K562 (cell line): Measurements from ENCODE around the gene MRPL19. TPM values are rescaled to one million over a fixed set of nuclear protein-coding genes. Genes with fewer than 3 reads are reported as not detected.

ENCODE experiments used
- DACH1 ChIP-seq: fragments of 450-650 bp; IDR thresholded peaks from 2 replicates; pipeline ENCODE4 v1.6.1; 2018; ENCODE audit not compliant: partially characterized antibody
- ESRRB ChIP-seq: fragments of 250-450 bp; sonication (Bioruptor Pico); IDR thresholded peaks from 2 replicates; pipeline ENCODE4 v1.5.0; 2020; ENCODE audit warnings: mild to moderate bottlenecking, moderate library complexity, borderline replicate concordance
- RUNX1 ChIP-seq: sonication (generic); IDR thresholded peaks from 2 replicates; pipeline ENCODE4 v1.6.1; 2016; ENCODE audit warnings: antibody characterized with exemption, low read depth
- SIRT6 ChIP-seq: IDR thresholded peaks from one replicate; pipeline ENCODE4 v1.6.1; 2012; ENCODE audit warnings: low read depth, mild to moderate bottlenecking, control low read depth, inconsistent platforms, low read length, moderate library complexity
- SOX6 ChIP-seq: fragments of 450-650 bp; IDR thresholded peaks from 2 replicates; pipeline ENCODE4 v1.6.1; 2014; ENCODE audit warnings: mild to moderate bottlenecking
- TAL1 ChIP-seq: fragments of 450-650 bp; IDR thresholded peaks from 2 replicates; pipeline ENCODE4 v1.6.1; 2016; ENCODE audit warnings: mild to moderate bottlenecking
- polyA plus RNA-seq, 8 experiments: library from polyadenylated mRNA; depleted of rRNA in 4 of 8; stranded (reverse) in 5 of 8; unstranded in 3 of 8; fragments of >200 nt; fragmentation: Nextera tagmentation in 2 of 8; fragmentation: Illumina TruSeq in 1 of 8; extraction: Ambion mirVana in 2 of 8; extraction: Trizol in 1 of 8; gene quantifications; 2 replicates each; pipeline versions ENCODE4 v1.2.1 to v1.2.3, GENCODE V29; 2011 to 2014; ENCODE audit warnings: inconsistent platforms in 1 of 8, missing spikeins in 1 of 8
- total RNA-seq, 7 experiments: library from RNA; depleted of rRNA in 6 of 7; stranded (reverse); fragments of >200 nt in 6 of 7; fragmentation: Illumina TruSeq in 2 of 7; extraction: Trizol in 2 of 7; gene quantifications; 2 replicates each; pipeline versions ENCODE4 v1.2.1 to v1.2.3, GENCODE V29; 2011 to 2021; ENCODE audit warnings: low replicate concordance in 1 of 7
- TF ChIP-seq, protein P1 (sequence below): fragments of 200-600 bp; sonication (generic); IDR thresholded peaks from one replicate; pipeline ENCODE4 v1.6.1; 2012; ENCODE audit warnings: mild to moderate bottlenecking, low read depth, low read length, inconsistent platforms

MRPL19 gene
- total and polyA plus RNA-seq, 9 of the 15 experiments (the other 6 are each of a cell fraction or from before 2014, with no cell fraction given), result 9.7 to 65.9 (median 56.1) TPM

- TF ChIP-seq, protein P1, sequence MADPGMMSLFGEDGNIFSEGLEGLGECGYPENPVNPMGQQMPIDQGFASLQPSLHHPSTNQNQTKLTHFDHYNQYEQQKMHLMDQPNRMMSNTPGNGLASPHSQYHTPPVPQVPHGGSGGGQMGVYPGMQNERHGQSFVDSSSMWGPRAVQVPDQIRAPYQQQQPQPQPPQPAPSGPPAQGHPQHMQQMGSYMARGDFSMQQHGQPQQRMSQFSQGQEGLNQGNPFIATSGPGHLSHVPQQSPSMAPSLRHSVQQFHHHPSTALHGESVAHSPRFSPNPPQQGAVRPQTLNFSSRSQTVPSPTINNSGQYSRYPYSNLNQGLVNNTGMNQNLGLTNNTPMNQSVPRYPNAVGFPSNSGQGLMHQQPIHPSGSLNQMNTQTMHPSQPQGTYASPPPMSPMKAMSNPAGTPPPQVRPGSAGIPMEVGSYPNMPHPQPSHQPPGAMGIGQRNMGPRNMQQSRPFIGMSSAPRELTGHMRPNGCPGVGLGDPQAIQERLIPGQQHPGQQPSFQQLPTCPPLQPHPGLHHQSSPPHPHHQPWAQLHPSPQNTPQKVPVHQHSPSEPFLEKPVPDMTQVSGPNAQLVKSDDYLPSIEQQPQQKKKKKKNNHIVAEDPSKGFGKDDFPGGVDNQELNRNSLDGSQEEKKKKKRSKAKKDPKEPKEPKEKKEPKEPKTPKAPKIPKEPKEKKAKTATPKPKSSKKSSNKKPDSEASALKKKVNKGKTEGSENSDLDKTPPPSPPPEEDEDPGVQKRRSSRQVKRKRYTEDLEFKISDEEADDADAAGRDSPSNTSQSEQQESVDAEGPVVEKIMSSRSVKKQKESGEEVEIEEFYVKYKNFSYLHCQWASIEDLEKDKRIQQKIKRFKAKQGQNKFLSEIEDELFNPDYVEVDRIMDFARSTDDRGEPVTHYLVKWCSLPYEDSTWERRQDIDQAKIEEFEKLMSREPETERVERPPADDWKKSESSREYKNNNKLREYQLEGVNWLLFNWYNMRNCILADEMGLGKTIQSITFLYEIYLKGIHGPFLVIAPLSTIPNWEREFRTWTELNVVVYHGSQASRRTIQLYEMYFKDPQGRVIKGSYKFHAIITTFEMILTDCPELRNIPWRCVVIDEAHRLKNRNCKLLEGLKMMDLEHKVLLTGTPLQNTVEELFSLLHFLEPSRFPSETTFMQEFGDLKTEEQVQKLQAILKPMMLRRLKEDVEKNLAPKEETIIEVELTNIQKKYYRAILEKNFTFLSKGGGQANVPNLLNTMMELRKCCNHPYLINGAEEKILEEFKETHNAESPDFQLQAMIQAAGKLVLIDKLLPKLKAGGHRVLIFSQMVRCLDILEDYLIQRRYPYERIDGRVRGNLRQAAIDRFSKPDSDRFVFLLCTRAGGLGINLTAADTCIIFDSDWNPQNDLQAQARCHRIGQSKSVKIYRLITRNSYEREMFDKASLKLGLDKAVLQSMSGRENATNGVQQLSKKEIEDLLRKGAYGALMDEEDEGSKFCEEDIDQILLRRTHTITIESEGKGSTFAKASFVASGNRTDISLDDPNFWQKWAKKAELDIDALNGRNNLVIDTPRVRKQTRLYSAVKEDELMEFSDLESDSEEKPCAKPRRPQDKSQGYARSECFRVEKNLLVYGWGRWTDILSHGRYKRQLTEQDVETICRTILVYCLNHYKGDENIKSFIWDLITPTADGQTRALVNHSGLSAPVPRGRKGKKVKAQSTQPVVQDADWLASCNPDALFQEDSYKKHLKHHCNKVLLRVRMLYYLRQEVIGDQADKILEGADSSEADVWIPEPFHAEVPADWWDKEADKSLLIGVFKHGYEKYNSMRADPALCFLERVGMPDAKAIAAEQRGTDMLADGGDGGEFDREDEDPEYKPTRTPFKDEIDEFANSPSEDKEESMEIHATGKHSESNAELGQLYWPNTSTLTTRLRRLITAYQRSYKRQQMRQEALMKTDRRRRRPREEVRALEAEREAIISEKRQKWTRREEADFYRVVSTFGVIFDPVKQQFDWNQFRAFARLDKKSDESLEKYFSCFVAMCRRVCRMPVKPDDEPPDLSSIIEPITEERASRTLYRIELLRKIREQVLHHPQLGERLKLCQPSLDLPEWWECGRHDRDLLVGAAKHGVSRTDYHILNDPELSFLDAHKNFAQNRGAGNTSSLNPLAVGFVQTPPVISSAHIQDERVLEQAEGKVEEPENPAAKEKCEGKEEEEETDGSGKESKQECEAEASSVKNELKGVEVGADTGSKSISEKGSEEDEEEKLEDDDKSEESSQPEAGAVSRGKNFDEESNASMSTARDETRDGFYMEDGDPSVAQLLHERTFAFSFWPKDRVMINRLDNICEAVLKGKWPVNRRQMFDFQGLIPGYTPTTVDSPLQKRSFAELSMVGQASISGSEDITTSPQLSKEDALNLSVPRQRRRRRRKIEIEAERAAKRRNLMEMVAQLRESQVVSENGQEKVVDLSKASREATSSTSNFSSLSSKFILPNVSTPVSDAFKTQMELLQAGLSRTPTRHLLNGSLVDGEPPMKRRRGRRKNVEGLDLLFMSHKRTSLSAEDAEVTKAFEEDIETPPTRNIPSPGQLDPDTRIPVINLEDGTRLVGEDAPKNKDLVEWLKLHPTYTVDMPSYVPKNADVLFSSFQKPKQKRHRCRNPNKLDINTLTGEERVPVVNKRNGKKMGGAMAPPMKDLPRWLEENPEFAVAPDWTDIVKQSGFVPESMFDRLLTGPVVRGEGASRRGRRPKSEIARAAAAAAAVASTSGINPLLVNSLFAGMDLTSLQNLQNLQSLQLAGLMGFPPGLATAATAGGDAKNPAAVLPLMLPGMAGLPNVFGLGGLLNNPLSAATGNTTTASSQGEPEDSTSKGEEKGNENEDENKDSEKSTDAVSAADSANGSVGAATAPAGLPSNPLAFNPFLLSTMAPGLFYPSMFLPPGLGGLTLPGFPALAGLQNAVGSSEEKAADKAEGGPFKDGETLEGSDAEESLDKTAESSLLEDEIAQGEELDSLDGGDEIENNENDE, result no peak
- TF ChIP-seq DACH1 (no peak), SOX6 (no peak), ESRRB (CRISPR knock-in tag) (no peak), TAL1 (no peak), SIRT6 (no peak), RUNX1 (no peak)
These were observed 57.2 kb downstream of the MRPL19 start (continued) for GRCh38 chr2:75703589-75704287.
